ENCODE results near the gene IGHMBP2.

GRCh38 chr11:68938088-68938487, 34.4 kb downstream of the IGHMBP2 start:
- TF ChIP-seq POLR2A (IDR thresholded peaks at IDR 0.05), result no peak
- TF ChIP-seq, protein P1, sequence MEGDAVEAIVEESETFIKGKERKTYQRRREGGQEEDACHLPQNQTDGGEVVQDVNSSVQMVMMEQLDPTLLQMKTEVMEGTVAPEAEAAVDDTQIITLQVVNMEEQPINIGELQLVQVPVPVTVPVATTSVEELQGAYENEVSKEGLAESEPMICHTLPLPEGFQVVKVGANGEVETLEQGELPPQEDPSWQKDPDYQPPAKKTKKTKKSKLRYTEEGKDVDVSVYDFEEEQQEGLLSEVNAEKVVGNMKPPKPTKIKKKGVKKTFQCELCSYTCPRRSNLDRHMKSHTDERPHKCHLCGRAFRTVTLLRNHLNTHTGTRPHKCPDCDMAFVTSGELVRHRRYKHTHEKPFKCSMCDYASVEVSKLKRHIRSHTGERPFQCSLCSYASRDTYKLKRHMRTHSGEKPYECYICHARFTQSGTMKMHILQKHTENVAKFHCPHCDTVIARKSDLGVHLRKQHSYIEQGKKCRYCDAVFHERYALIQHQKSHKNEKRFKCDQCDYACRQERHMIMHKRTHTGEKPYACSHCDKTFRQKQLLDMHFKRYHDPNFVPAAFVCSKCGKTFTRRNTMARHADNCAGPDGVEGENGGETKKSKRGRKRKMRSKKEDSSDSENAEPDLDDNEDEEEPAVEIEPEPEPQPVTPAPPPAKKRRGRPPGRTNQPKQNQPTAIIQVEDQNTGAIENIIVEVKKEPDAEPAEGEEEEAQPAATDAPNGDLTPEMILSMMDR (IDR thresholded peaks at IDR 0.05), result no peak
